Suprapubic skin (tissue), 4 donors: ENCODE measurements around the gene IFI27. TPM values are rescaled to one million over a fixed set of nuclear protein-coding genes. Genes with fewer than 3 reads are reported as not detected.
"Not testable (repeated sequence)": the region's sequence is repeated elsewhere in the genome, so short reads cannot be mapped to it uniquely, and the experiment has no call there.

ENCODE experiments used
- DNase-seq, 2 donors: peaks; one replicate each; pipeline ENCODE4 v3.0.0-alpha.2; 2019; ENCODE audit warnings: low spot score in 2 of 2
- H3K27ac ChIP-seq: fragments of 200-600 bp; sonication (generic); one replicate; pipeline ENCODE4 v1.5.1; 2019
- H3K27me3 ChIP-seq: fragments of 200-600 bp; sonication (generic); one replicate; pipeline ENCODE4 v1.5.1; 2019
- H3K36me3 ChIP-seq: fragments of 200-600 bp; sonication (generic); one replicate; pipeline ENCODE4 v1.5.1; 2019
- H3K4me1 ChIP-seq: fragments of 200-600 bp; sonication (generic); one replicate; pipeline ENCODE4 v1.5.1; 2019
- H3K4me3 ChIP-seq: fragments of 200-600 bp; sonication (generic); one replicate; pipeline ENCODE4 v1.5.1; 2019; ENCODE audit warnings: mild to moderate bottlenecking
- H3K9me3 ChIP-seq: fragments of 200-600 bp; sonication (generic); one replicate; pipeline ENCODE4 v1.5.1; 2019
- CTCF ChIP-seq, 2 donors: fragments of 200-600 bp in 1 of 2; fragments of 450-650 bp in 1 of 2; sonication (generic) in 1 of 2; IDR thresholded peaks; one replicate each; pipeline ENCODE4 v1.5.1; 2016 to 2019; ENCODE audit warnings: antibody characterized with exemption in 2 of 2, mild to moderate bottlenecking in 1 of 2, moderate library complexity in 1 of 2
- EP300 ChIP-seq: sonication (generic); formaldehyde crosslinking; IDR thresholded peaks from one replicate; pipeline ENCODE4 v1.6.1; 2017; ENCODE audit warnings: antibody characterized with exemption
- POLR2A ChIP-seq, 2 donors: fragments of 450-650 bp; IDR thresholded peaks; one replicate each; pipeline ENCODE4 v1.6.1; 2017; ENCODE audit warnings: antibody characterized with exemption in 2 of 2, mild to moderate bottlenecking in 2 of 2, moderate library complexity in 2 of 2
- POLR2AphosphoS5 ChIP-seq, 3 donors: sonication (generic); formaldehyde crosslinking; IDR thresholded peaks; one replicate each; pipeline ENCODE4 v1.6.1; 2017; ENCODE audit warnings: antibody characterized with exemption in 3 of 3
- WGBS: methylation state at CpG from one replicate; pipeline ENCODE4 v1.1.5; 2018; 5-methylcytosine and 5-hydroxymethylcytosine counted together
- total RNA-seq, 4 donors: library from RNA; depleted of rRNA; stranded (reverse); fragments of >200 nt; gene quantifications; one replicate each; pipeline ENCODE4 v1.1.0, GENCODE V29; 2016

Gene IFI27
- total RNA-seq, 4 donors from 2014 or later = 26.9 to 197 (median 142) TPM

- H3K9me3 ChIP-seq = no peaks in the 10 kb centered on the region
- 92% methylated on average over 1 of the region's 1 CpG for WGBS
- no peak for DNase-seq
- peaks cover 11% of the 10 kb centered on the region for H3K27me3 ChIP-seq
- H3K36me3 ChIP-seq = no peaks in the 10 kb centered on the region
- TF ChIP-seq POLR2AphosphoS5 (IDR thresholded peaks at IDR 0.05) (no peak), POLR2A (IDR thresholded peaks at IDR 0.05) (no peak), CTCF (IDR thresholded peaks at IDR 0.05) (no peak), EP300 (no peak)
- H3K4me3 ChIP-seq = no peak overlapping the region
- H3K4me1 ChIP-seq = no peaks in the 10 kb centered on the region
- H3K27ac ChIP-seq = no peak overlapping the region
Measured at GRCh38 chr14:94152676-94153075, 42.1 kb downstream of the IFI27 start.

DNA sequence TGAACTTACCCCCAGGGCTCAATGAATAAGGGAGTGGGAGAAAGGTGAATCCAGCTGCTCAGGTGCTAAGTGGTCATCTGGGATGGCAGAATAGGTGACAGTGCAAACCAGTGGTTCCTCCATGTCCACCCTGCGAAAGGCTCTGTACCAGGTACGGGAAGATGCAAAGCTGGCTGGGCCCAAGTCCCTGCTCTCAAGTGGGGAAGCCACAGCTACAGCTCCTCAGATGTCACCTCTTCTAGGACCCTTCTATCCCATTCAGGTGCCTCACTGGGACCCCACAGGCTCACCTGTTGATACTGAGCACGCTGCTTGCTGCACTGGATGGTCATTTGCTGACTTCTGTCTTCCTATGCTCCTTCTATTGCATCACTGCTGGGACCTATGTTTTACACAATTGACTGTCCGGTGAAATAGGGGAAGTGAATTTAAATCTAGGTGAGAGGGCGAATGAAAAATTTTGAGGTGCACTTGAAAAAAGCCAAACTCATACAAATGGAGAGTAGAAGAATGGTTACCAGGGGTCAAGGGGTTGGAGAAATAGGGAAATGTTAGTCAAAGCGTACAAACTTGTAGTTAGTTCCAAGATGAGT lies 43.3 kb downstream of the IFI27 start:
- Histone ChIP-seq H3K4me3 (no peak overlapping the region), H3K9me3 (no peaks in the 10 kb centered on the region), H3K36me3 (no peaks in the 10 kb centered on the region), H3K4me1 (no peaks in the 10 kb centered on the region), H3K27ac (no peak overlapping the region), H3K27me3 (peaks cover 17% of the 10 kb centered on the region)
- DNase-seq = no peak
- 90% methylated on average over 6 of the region's 6 CpGs for WGBS
- no peak for TF ChIP-seq POLR2AphosphoS5 (IDR thresholded peaks at IDR 0.05)
- TF ChIP-seq EP300 = no peak
- TF ChIP-seq POLR2A (IDR thresholded peaks at IDR 0.05) = no peak
- TF ChIP-seq CTCF (IDR thresholded peaks at IDR 0.05) = no peak

- not testable (repeated sequence) for H3K4me1 ChIP-seq, H3K9me3 ChIP-seq, H3K27ac ChIP-seq, H3K4me3 ChIP-seq, DNase-seq, H3K36me3 ChIP-seq
- peaks cover 17% of the 10 kb centered on the region for H3K27me3 ChIP-seq
- WGBS = 85% methylated on average over 1 of the region's 1 CpG
Measured at GRCh38 chr14:94156143-94156542, 45.6 kb downstream of the IFI27 start.

DNA sequence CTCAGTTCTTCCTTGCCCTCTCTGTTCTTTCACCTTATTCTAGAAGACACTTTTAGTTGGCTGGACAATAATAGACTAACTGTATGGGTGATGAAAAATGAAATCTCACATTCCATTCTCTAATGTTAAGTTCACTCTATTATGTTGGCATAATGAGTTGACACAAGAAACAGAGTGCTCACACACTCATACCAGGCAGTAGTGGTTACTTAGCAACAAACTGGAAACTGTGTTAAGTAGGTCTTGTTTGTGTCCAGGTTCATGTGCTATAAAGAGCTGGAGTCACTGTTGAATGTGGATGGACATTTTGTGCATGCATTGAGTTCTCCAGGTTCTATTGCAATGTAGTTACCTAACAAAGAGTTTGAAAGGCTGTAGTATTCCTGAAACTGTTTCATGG lies 46.7 kb downstream of the IFI27 start:
- Histone ChIP-seq H3K4me3 (no peak overlapping the region), H3K4me1 (peaks cover 5% of the 10 kb centered on the region), H3K36me3 (no peaks in the 10 kb centered on the region), H3K27me3 (peaks cover 16% of the 10 kb centered on the region), H3K9me3 (no peaks in the 10 kb centered on the region), H3K27ac (no peak overlapping the region)
- TF ChIP-seq CTCF (IDR thresholded peaks at IDR 0.05) = no peak
- TF ChIP-seq EP300 = no peak
- TF ChIP-seq POLR2A (IDR thresholded peaks at IDR 0.05) = no peak
- no peak for TF ChIP-seq POLR2AphosphoS5 (IDR thresholded peaks at IDR 0.05)
- no peak for DNase-seq

DNA sequence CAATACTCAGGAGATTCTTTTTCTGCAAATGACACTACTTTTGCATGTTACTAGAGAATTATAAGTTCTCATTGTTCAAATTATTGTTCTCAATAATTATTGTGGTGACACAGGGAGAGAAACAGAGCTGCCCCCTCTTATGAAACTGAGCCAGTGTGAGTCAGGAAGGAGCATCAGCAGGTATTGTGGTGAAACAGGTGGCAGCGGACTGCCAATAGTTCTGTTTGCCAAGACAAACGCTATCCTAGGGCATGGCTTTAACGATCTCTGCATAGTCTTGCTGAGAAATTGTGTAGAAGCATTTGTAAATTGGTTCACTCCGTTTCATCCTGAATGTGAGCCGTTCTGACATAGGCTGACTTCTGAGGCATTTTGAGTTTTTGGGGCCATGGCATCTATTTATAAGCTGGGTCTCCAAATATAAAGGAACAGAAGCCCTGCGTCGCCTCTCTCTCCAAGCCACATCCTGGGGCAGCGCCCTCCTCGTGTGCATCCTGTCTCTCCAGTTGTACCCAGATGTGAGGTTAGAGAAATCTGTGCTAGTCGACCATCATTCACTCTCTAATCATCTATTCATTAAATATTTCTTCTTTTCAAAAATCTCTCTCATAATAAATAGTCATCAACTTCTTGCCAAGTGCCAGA lies 47.8 kb downstream of the IFI27 start:
- 52% methylated on average over 10 of the region's 10 CpGs for WGBS
- H3K27ac ChIP-seq = no peak overlapping the region
- DNase-seq = no peak
- H3K9me3 ChIP-seq = no peaks in the 10 kb centered on the region
- TF ChIP-seq CTCF (IDR thresholded peaks at IDR 0.05) (no peak), POLR2AphosphoS5 (IDR thresholded peaks at IDR 0.05) (no peak)
- H3K36me3 ChIP-seq = no peaks in the 10 kb centered on the region
- peaks cover 5% of the 10 kb centered on the region for H3K4me1 ChIP-seq
- peaks cover 13% of the 10 kb centered on the region for H3K27me3 ChIP-seq
- H3K4me3 ChIP-seq = no peak overlapping the region

DNA sequence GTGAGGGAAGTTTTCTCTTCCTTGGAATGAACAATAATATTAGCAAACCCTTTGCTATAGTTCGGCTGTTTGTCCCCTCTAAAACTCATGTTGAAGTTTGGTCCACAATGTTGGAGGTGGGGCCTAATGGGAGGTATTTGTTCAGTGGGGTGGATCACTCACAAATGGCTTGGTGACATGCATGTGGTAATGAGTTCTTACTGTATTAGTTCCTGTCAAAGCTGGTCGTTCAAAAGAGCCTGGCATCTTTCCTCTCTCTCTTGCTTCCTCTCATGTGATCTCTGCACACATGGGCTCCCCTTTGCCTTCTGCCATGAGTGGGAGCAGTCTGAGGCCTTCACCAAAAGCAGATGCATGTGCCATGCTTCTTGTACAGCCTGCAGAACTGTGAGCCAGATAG lies 50.5 kb downstream of the IFI27 start:
- Histone ChIP-seq H3K9me3 (no peaks in the 10 kb centered on the region), H3K4me3 (no peak overlapping the region), H3K27me3 (peaks cover 16% of the 10 kb centered on the region), H3K4me1 (peaks cover 5% of the 10 kb centered on the region), H3K36me3 (no peaks in the 10 kb centered on the region), H3K27ac (no peak overlapping the region)
- no peak for TF ChIP-seq EP300
- no peak for TF ChIP-seq POLR2AphosphoS5 (IDR thresholded peaks at IDR 0.05)
- no peak for TF ChIP-seq POLR2A (IDR thresholded peaks at IDR 0.05)
- no peak for DNase-seq
- 53% methylated on average over 2 of the region's 2 CpGs for WGBS
